WTC11 (cell line): ENCODE data around the gene ZBTB20.

ENCODE experiments used
- CREB1 ChIP-seq: sonication (generic); formaldehyde crosslinking; IDR thresholded peaks from 2 replicates; pipeline ENCODE4 v1.8.0; 2023; ENCODE audit warnings: mild to moderate bottlenecking, missing genetic modification reagents
- FOXJ3 ChIP-seq: sonication (generic); formaldehyde crosslinking; IDR thresholded peaks from 2 replicates; pipeline ENCODE4 v1.9.0; 2021; ENCODE audit warnings: missing genetic modification reagents, mild to moderate bottlenecking, borderline replicate concordance
- FOXK1 ChIP-seq: sonication (generic); formaldehyde crosslinking; IDR thresholded peaks from 2 replicates; pipeline ENCODE4 v1.8.0; 2022; ENCODE audit warnings: mild to moderate bottlenecking, moderate library complexity, missing genetic modification reagents
- ZNF671 ChIP-seq: fragments of 250-450 bp; sonication (Bioruptor Pico); IDR thresholded peaks from 2 replicates; pipeline ENCODE4 v1.8.0; 2021; ENCODE audit warnings: mild to moderate bottlenecking
- TF ChIP-seq, protein P1 (sequence below): fragments of 200-600 bp; IDR thresholded peaks from 2 replicates; pipeline ENCODE4 v1.8.0; 2022; ENCODE audit warnings: antibody characterized with exemption

DNA sequence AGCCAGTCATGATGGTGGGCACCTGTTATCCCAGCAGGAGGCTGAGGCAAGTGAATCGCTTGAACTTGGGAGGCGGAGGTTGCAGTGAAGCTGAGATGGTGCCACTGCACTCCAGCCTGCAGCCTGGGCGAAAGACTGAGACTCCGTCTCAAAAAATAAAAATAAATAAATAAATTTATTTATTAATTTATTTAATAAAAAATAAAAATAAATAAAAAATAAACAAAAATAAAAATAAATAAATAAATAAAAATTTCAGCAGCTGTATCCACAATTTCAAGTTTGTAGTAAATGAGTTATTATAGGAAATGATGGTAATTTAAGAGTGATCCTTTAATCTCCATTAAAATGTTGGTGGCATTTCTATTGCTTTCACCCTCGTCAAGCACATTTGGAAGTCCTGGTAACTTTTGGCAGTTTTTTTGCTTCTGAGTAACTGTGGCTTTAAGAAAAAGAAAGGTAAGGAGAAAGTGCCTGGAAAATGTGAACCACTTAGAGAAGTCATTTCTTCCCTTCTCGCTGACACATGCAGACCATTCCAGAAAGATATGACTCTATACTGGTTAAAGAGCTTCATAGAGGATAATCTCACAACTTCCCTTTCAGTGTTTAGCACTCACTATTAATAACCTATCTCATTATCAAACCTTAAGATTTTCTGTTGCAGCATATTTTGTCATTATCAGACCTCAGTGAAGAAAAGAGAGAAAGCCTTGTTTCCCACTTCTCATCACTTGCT, 556.6 kb downstream of the ZBTB20 start:
- TF ChIP-seq FOXJ3 (CRISPR knock-in tag) = no peak
- TF ChIP-seq ZNF671 (CRISPR knock-in tag) = no peak
- no peak for TF ChIP-seq CREB1 (CRISPR knock-in tag)
- TF ChIP-seq, protein P1, sequence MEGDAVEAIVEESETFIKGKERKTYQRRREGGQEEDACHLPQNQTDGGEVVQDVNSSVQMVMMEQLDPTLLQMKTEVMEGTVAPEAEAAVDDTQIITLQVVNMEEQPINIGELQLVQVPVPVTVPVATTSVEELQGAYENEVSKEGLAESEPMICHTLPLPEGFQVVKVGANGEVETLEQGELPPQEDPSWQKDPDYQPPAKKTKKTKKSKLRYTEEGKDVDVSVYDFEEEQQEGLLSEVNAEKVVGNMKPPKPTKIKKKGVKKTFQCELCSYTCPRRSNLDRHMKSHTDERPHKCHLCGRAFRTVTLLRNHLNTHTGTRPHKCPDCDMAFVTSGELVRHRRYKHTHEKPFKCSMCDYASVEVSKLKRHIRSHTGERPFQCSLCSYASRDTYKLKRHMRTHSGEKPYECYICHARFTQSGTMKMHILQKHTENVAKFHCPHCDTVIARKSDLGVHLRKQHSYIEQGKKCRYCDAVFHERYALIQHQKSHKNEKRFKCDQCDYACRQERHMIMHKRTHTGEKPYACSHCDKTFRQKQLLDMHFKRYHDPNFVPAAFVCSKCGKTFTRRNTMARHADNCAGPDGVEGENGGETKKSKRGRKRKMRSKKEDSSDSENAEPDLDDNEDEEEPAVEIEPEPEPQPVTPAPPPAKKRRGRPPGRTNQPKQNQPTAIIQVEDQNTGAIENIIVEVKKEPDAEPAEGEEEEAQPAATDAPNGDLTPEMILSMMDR = no peak
- no peak for TF ChIP-seq FOXK1 (CRISPR knock-in tag)
